CD4-positive, alpha-beta T cell (primary cell): ENCODE data around the gene DNM1. TPM values are rescaled to one million over a fixed set of nuclear protein-coding genes. Genes with fewer than 3 reads are reported as not detected.
A peak's percentile ranks its signal among the peaks of the same experiment; 100 is the strongest.

Source experiments
- ATAC-seq: fragments of 200-7000 bp; cut with Tn5 transposase; one replicate; pipeline ENCODE4 v1.10.0; 2022; ENCODE audit warnings: mild to moderate bottlenecking; ENCODE audit not compliant: poor library complexity
- CTCF ChIA-PET: fragments of 350-600 bp; sonication (Branson Sonifier 250); formaldehyde crosslinking; loops from one replicate; lab custom pipeline; 2021; ENCODE audit warnings: antibody characterized with exemption, inconsistent platforms; lab: Charles Lee
- POLR2A ChIA-PET: fragments of 350-600 bp; sonication (Branson Sonifier 250); formaldehyde crosslinking; loops from one replicate; lab custom pipeline; 2021; ENCODE audit warnings: antibody characterized with exemption, inconsistent platforms; lab: Charles Lee
- DNase-seq, 14 experiments: peaks; one replicate each; pipeline ENCODE4 v3.0.0-alpha.2; 2013 to 2020; ENCODE audit warnings: mixed read lengths in 2 of 14
- H3K27ac ChIP-seq, 2 donors: one replicate each; pipeline versions ENCODE4 v1.5.1 to v1.7.0; 2013; ENCODE audit warnings: low read length in 2 of 2, low read depth in 1 of 2, mild to moderate bottlenecking in 1 of 2
- H3K27me3 ChIP-seq, 2 experiments: 1 replicate in 1 of 2; 2 replicates in 1 of 2; pipeline versions ENCODE4 v1.6.1 to v1.7.0; 2013; ENCODE audit warnings: low read length in 2 of 2, control low read depth in 1 of 2, mild to moderate bottlenecking in 1 of 2, moderate library complexity in 1 of 2; ENCODE audit not compliant: insufficient read depth in 2 of 2, control insufficient read depth in 1 of 2
- H3K36me3 ChIP-seq: one replicate; pipeline ENCODE4 v1.6.1; 2013; ENCODE audit warnings: low read length, control low read depth; ENCODE audit not compliant: insufficient read depth
- H3K4me1 ChIP-seq: one replicate; pipeline ENCODE4 v1.6.1; 2013; ENCODE audit warnings: low read length, control low read depth; ENCODE audit not compliant: insufficient read depth
- H3K4me3 ChIP-seq: one replicate; pipeline ENCODE4 v1.5.1; 2013; ENCODE audit warnings: mild to moderate bottlenecking, low read length, moderate library complexity
- H3K9me3 ChIP-seq, 2 experiments: 1 replicate in 1 of 2; 2 replicates in 1 of 2; pipeline versions ENCODE4 v1.6.1 to v1.7.0; 2013; ENCODE audit warnings: low read length in 2 of 2, mild to moderate bottlenecking in 2 of 2, control low read depth in 1 of 2, moderate library complexity in 1 of 2; ENCODE audit not compliant: control insufficient read depth in 1 of 2, insufficient read depth in 1 of 2
- H3K27ac Mint-ChIP-seq: one replicate; pipeline ENCODE4 v1.8.0; 2020; ENCODE audit warnings: mixed read lengths
- H3K27me3 Mint-ChIP-seq: one replicate; pipeline ENCODE4 v1.8.0; 2021; ENCODE audit warnings: mixed read lengths
- H3K36me3 Mint-ChIP-seq: one replicate; pipeline ENCODE4 v1.8.0; 2021; ENCODE audit warnings: low read depth, mixed read lengths
- H3K4me1 Mint-ChIP-seq: one replicate; pipeline ENCODE4 v1.8.0; 2021; ENCODE audit warnings: low read depth, mixed read lengths
- H3K4me3 Mint-ChIP-seq: one replicate; pipeline ENCODE4 v1.8.0; 2020; ENCODE audit warnings: mild to moderate bottlenecking, mixed read lengths
- H3K9me3 Mint-ChIP-seq: one replicate; pipeline ENCODE4 v1.8.0; 2020; ENCODE audit warnings: mixed read lengths
- intact Hi-C, 2 experiments: fragments of 100-400 bp; cut with DNase I in 1 of 2; cut with micrococcal nuclease in 1 of 2; formaldehyde crosslinking; loops; one replicate each; pipeline versions ENCODE4 v1.15.1 to v1.9.0; 2023 to 2025; cut with DNase I, micrococcal nuclease
- polyA plus RNA-seq, 2 donors: library from polyadenylated mRNA; unstranded; fragments of 120-200 nt; gene quantifications; one replicate each; pipeline ENCODE4 v1.2.1, GENCODE V29; 2013
- total RNA-seq, 174 experiments: library from RNA in 2 of 174; stranded (reverse) in 2 of 174; gene quantifications; one replicate each; pipeline ENCODE4 v1.2.3 and lab custom pipeline; 2021 to 2026
- TF ChIP-seq, protein P1 (sequence below): fragments of 200-600 bp; IDR thresholded peaks from one replicate; pipeline ENCODE4 v1.8.0; 2022; ENCODE audit warnings: antibody characterized with exemption, mild to moderate bottlenecking

The DNM1 gene
- total RNA-seq (1 to 10 TPM; 1.8 to 2.5 TPM), total RNA-seq (lab: John Stamatoyannopoulos, UW) (0 to 2.8 (median 0.56) reads per million in 172 experiments)
- polyA plus RNA-seq (2013, experiment 1 of 2): 0.33 TPM
- polyA plus RNA-seq (2013, experiment 2 of 2): 1.0 TPM

DNA sequence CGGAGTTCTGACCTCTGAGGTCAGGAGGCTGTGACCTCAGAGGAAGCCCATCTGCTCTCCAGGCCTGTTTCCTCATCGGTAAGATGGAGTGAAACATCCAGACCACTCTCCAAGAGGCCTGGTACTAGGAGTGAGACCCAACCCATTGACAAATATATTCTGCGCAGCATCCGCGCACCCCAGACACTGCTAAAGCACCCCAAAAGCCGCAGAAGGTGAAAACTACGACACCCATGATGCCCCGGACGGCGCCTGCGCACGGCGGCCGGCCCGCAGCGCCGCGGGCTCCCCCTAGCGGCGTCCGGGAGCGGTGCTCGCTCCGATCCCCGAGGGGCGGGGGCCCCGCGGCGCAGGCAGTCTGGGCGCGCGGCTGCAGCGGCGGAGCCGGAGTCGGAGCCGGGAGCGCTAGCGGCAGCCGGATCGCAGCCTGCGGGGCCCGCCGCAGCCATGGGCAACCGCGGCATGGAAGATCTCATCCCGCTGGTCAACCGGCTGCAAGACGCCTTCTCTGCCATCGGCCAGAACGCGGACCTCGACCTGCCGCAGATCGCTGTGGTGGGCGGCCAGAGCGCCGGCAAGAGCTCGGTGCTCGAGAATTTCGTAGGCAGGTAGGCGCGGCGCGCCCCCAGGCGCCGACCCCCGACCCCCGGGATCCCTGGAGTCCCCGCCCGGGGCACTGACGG, at the start of gene DNM1:
Gene DNM1, plus strand, starts transcription at position 356 of the 683 bp plus-strand sequence. Its CDS starts 92 bp downstream, at position 448.
- H3K4me1 Mint-ChIP-seq: peaks cover 5% of the 10 kb centered on the region
- H3K9me3 Mint-ChIP-seq: no peaks in the 10 kb centered on the region
- TF ChIP-seq, protein P1, sequence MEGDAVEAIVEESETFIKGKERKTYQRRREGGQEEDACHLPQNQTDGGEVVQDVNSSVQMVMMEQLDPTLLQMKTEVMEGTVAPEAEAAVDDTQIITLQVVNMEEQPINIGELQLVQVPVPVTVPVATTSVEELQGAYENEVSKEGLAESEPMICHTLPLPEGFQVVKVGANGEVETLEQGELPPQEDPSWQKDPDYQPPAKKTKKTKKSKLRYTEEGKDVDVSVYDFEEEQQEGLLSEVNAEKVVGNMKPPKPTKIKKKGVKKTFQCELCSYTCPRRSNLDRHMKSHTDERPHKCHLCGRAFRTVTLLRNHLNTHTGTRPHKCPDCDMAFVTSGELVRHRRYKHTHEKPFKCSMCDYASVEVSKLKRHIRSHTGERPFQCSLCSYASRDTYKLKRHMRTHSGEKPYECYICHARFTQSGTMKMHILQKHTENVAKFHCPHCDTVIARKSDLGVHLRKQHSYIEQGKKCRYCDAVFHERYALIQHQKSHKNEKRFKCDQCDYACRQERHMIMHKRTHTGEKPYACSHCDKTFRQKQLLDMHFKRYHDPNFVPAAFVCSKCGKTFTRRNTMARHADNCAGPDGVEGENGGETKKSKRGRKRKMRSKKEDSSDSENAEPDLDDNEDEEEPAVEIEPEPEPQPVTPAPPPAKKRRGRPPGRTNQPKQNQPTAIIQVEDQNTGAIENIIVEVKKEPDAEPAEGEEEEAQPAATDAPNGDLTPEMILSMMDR: peak; percentile 72
- ATAC-seq (peak; percentile 98), DNase-seq (peak; percentile 41 to 91 (median 65))
- H3K4me3 Mint-ChIP-seq: peak within 1 kb of the TSS; percentile 83
- H3K27ac ChIP-seq: no peak within 1 kb of the TSS
- H3K27me3 Mint-ChIP-seq: peaks cover 9% of the 10 kb centered on the region
- H3K36me3 ChIP-seq: no peaks in the 10 kb centered on the region
- H3K4me1 ChIP-seq: peaks cover 17% of the 10 kb centered on the region
- ChIA-PET POLR2A (interaction anchor here (0.9 to 1.3 kb wide), 3 partner anchors 11 to 47 kb away, joined by 3 to 4 read pairs (median 4); no protein-coding TSS in a partner anchor), CTCF (interaction anchor here (1.7 kb wide), 1 partner anchor 10 kb away, joined by 4 read pairs; no protein-coding TSS in a partner anchor)
- H3K27me3 ChIP-seq: peaks cover 11 to 17% of the 10 kb centered on the region in 2 experiments
- no peaks in the 10 kb centered on the region for H3K9me3 ChIP-seq
- no peaks in the 10 kb centered on the region for H3K36me3 Mint-ChIP-seq
- intact Hi-C loops: loop anchor here (1.0 kb wide), 5 partner anchors 12 to 168 kb away; partner anchors contain the start of genes CIZ1 (in 2 of the 2), GOLGA2 (in 1 of the 2), SWI5 (in 1 of the 2) and URM1 (in 1 of the 2)
- H3K27ac Mint-ChIP-seq: no peak within 1 kb of the TSS
- peak within 1 kb of the TSS; percentile 55 for H3K4me3 ChIP-seq

DNA sequence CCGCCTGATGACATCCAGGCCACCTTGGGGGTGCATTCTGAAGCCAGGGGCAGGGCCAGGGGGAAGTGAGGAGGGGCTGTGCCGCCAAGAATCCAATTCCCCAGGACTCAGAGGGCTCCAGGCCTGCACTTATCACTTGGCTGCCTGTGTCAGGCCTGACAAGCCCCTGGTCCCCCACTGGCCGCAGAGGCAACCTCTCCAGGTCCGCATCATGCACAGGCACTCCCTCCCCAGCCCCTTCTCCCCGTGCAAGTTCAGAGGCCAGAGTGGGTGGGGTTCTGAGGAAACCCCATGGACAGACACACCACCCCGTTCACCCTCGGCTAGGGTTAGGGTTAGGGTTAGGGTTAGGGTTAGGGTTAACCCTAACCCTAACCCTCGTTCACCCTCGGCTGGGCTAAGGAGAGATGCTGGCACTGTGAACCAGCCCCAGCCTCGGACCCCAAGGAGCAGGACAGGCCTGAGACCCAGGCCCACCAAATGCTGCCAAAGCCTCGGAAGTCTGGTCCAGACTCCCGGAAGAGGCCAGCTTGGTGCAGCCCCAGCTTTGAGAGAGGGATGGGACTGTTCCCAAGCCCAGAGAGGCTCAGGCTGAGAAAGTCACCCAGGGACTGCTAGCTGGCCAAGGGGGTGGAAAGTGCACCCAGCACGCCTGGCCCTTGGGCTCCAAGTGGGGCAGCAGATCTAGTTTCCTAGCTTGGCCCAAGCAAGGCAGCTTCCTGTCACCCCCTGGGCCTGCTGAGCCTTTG, 49.1 kb upstream of the DNM1 start:
- no peak for DNase-seq
- CTCF ChIA-PET: no interaction called here
- H3K9me3 ChIP-seq: no peaks in the 10 kb centered on the region
- H3K4me1 Mint-ChIP-seq: peaks cover under 1% of the 10 kb centered on the region
- POLR2A ChIA-PET: no interaction called here
- H3K36me3 Mint-ChIP-seq: no peaks in the 10 kb centered on the region
- H3K27ac ChIP-seq: no peak overlapping the region
- no peak overlapping the region for H3K4me3 Mint-ChIP-seq
- no peaks in the 10 kb centered on the region for H3K36me3 ChIP-seq
- H3K27me3 Mint-ChIP-seq: no peaks in the 10 kb centered on the region
- no peak overlapping the region for H3K27ac Mint-ChIP-seq
- H3K4me3 ChIP-seq: no peak overlapping the region
- H3K9me3 Mint-ChIP-seq: no peaks in the 10 kb centered on the region
- H3K27me3 ChIP-seq: no peaks in the 10 kb centered on the region
- intact Hi-C loops: loop anchor here in 1 of 2 experiments (10.0 kb wide), 1 partner anchor 929 kb away; no protein-coding TSS in a partner anchor
- no peak for ATAC-seq
- peaks cover under 1% of the 10 kb centered on the region for H3K4me1 ChIP-seq
- TF ChIP-seq, protein P1: no peak

DNA sequence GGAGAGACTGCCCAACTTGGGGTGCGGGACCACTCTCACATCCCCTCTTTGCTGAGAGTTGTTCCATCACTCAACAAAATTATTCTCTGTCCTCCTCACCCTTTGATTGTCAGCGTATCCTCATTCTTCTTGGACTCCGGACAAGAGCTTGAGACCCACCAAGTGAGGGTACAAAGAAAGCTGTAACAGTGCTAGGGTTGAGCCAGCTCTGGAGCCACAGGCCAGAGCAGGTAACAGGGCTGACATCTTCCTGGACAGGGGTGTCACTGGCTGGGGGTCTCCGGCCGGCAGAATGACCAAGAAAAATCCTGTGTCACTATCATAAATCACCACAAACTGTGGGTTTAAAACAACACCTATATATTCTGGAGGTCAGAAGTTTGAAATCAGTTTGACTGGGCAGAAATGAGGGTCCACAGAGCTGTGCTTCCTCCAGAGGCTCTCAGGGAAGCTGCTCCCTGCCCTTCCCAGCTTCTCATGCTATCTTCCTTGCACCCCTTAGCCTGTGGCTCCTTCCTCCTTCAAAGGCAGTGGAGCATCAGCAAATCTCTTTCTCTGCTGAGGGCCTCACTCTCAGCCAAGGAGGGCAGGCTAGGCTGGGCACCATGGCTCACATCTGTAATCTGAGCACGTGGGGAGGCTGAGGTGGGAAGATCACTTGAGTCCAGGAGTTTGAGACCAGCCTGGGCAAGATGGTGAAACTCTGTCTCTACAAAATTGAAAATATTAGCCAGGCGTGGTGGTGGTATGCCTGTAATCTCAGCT, 47.3 kb upstream of the DNM1 start:
- H3K27ac Mint-ChIP-seq: no peak overlapping the region
- no peak for DNase-seq

More for the DNA sequence above, 47.3 kb upstream of the DNM1 start:
- no peak overlapping the region for H3K4me3 Mint-ChIP-seq
- intact Hi-C loops: loop anchor here in 1 of 2 experiments (10.0 kb wide), 1 partner anchor 931 kb away; no protein-coding TSS in a partner anchor
- Histone ChIP-seq H3K27me3 (no peaks in the 10 kb centered on the region), H3K27ac (no peak overlapping the region), H3K36me3 (no peaks in the 10 kb centered on the region), H3K9me3 (no peaks in the 10 kb centered on the region), H3K4me1 (peaks cover 15% of the 10 kb centered on the region), H3K4me3 (no peak overlapping the region)
- H3K4me1 Mint-ChIP-seq: peaks cover 7% of the 10 kb centered on the region
- H3K36me3 Mint-ChIP-seq: peaks cover 4% of the 10 kb centered on the region
- no peaks in the 10 kb centered on the region for H3K27me3 Mint-ChIP-seq
- no peaks in the 10 kb centered on the region for H3K9me3 Mint-ChIP-seq
- POLR2A ChIA-PET: no interaction called here
- no peak for ATAC-seq
- TF ChIP-seq, protein P1: no peak
- CTCF ChIA-PET: no interaction called here
